Esophagus squamous epithelium (tissue), 5 donors: ENCODE results near the gene TKFC. TPM values are rescaled to one million over a fixed set of nuclear protein-coding genes. Genes with fewer than 3 reads are reported as not detected.
"Not testable (repeated sequence)": the region's sequence is repeated elsewhere in the genome, so short reads cannot be mapped to it uniquely, and the experiment has no call there.

Experiments used
- DNase-seq: peaks from one replicate; lab custom pipeline; 2025; lab: John Stamatoyannopoulos, UW
- H3K27ac ChIP-seq, 4 donors: fragments of 200-600 bp; sonication (generic); one replicate each; pipeline ENCODE4 v1.5.1; 2016 to 2019; ENCODE audit warnings: mild to moderate bottlenecking in 1 of 4
- H3K27me3 ChIP-seq, 4 donors: fragments of 200-600 bp; sonication (generic); 1 replicate in 3 of 4; 2 replicates in 1 of 4; pipeline versions ENCODE4 v1.5.1 to v1.6.0; 2017 to 2021; ENCODE audit warnings: antibody characterized with exemption in 1 of 4
- H3K36me3 ChIP-seq, 3 donors: fragments of 200-600 bp; sonication (generic); one replicate each; pipeline ENCODE4 v1.5.1; 2016 to 2019
- H3K4me1 ChIP-seq, 3 donors: fragments of 200-600 bp; sonication (generic); one replicate each; pipeline ENCODE4 v1.5.1; 2017 to 2019
- H3K4me3 ChIP-seq, 4 donors: fragments of 200-600 bp; sonication (generic); 1 replicate in 3 of 4; 2 replicates in 1 of 4; pipeline ENCODE4 v1.5.1; 2016 to 2019; ENCODE audit warnings: mild to moderate bottlenecking in 2 of 4, moderate library complexity in 1 of 4
- H3K9me3 ChIP-seq, 3 donors: fragments of 200-600 bp; sonication (generic); one replicate each; pipeline ENCODE4 v1.5.1; 2016 to 2019
- CTCF ChIP-seq, 6 experiments: fragments of 450-650 bp in 4 of 6; fragments of 200-600 bp in 2 of 6; sonication (generic) in 2 of 6; IDR thresholded peaks; one replicate each; pipeline ENCODE4 v1.5.1; 2016 to 2019; ENCODE audit warnings: antibody characterized with exemption in 6 of 6, mild to moderate bottlenecking in 4 of 6, moderate library complexity in 4 of 6
- POLR2A ChIP-seq, 4 donors: fragments of 450-650 bp; IDR thresholded peaks; one replicate each; pipeline ENCODE4 v1.6.1; 2017; ENCODE audit warnings: antibody characterized with exemption in 4 of 4, mild to moderate bottlenecking in 4 of 4, moderate library complexity in 3 of 4
- WGBS, 2 donors: methylation state at CpG; one replicate each; pipeline ENCODE4 v1.1.5; 2018; 5-methylcytosine and 5-hydroxymethylcytosine counted together
- intact Hi-C: fragments of 100-400 bp; cut with DNase I; formaldehyde crosslinking; loops from one replicate; pipeline ENCODE4 v1.15.0; 2022
- total RNA-seq, 4 donors: library from RNA; depleted of rRNA; stranded (reverse); fragments of >200 nt; gene quantifications; one replicate each; pipeline ENCODE4 v1.1.0, GENCODE V29; 2016
- donor health status: DM: yes; HTN: yes; CAD: no.

TKFC gene
- total RNA-seq, 4 donors from 2014 or later: 19.8 to 29.2 (median 26.4) TPM

GRCh38 chr11:61377461-61378160, 44.6 kb downstream of the TKFC start:
- Histone ChIP-seq H3K4me1 (peaks cover 10 to 54% (median 18%) of the 10 kb centered on the region in 3 donors), H3K9me3 (no peaks in the 10 kb centered on the region), H3K4me3 (no peak overlapping the region), H3K36me3 (peaks cover 0 to 8% (median 0%) of the 10 kb centered on the region in 3 donors), H3K27ac (peak overlapping the region in 1 of 4 donors; percentile 81), H3K27me3 (no peaks in the 10 kb centered on the region)
- no peak for TF ChIP-seq POLR2A (IDR thresholded peaks at IDR 0.05)
- TF ChIP-seq CTCF (IDR thresholded peaks at IDR 0.05): no peak
- WGBS, 2 donors: 57 to 65% methylated on average over 6 of the region's 6 CpGs
- intact Hi-C loops: no loop called here
- DNase-seq: no peak

GRCh38 chr11:61378713-61379313, 45.8 kb downstream of the TKFC start:
- intact Hi-C loops: no loop called here
- DNase-seq: no peak
- Histone ChIP-seq H3K27ac (peak overlapping the region; percentile 37 to 81 (median 68)), H3K4me1 (peaks cover 10 to 62% (median 18%) of the 10 kb centered on the region in 3 donors), H3K36me3 (peaks cover 0 to 8% (median 0%) of the 10 kb centered on the region in 3 donors), H3K27me3 (no peaks in the 10 kb centered on the region), H3K4me3 (no peak overlapping the region), H3K9me3 (no peaks in the 10 kb centered on the region)
- TF ChIP-seq CTCF (IDR thresholded peaks at IDR 0.05): no peak
- TF ChIP-seq POLR2A (IDR thresholded peaks at IDR 0.05): no peak
- 37 to 46% methylated on average over 4 of the region's 5 CpGs for WGBS, 2 donors

GRCh38 chr11:61380884-61381283, 47.9 kb downstream of the TKFC start:
- peaks cover 0 to 2% (median 0%) of the 10 kb centered on the region in 3 donors for H3K36me3 ChIP-seq
- DNase-seq: no peak
- peaks cover 10 to 76% (median 18%) of the 10 kb centered on the region in 3 donors for H3K4me1 ChIP-seq
- no peak overlapping the region for H3K27ac ChIP-seq
- WGBS, 2 donors: 92 to 93% methylated on average over 9 of the region's 9 CpGs
- H3K27me3 ChIP-seq: no peaks in the 10 kb centered on the region
- H3K4me3 ChIP-seq: no peak overlapping the region
- H3K9me3 ChIP-seq: no peaks in the 10 kb centered on the region
- intact Hi-C loops: loop anchor here (5.0 to 10.0 kb wide), 2 partner anchors 44 to 126 kb away; no protein-coding TSS in a partner anchor
- TF ChIP-seq CTCF (IDR thresholded peaks at IDR 0.05) (no peak), POLR2A (IDR thresholded peaks at IDR 0.05) (no peak)

GRCh38 chr11:61383859-61384258, 50.8 kb downstream of the TKFC start:
- H3K27ac ChIP-seq, H3K9me3 ChIP-seq, H3K27me3 ChIP-seq, H3K4me3 ChIP-seq, DNase-seq, H3K36me3 ChIP-seq: not testable (repeated sequence)
- peaks cover 6 to 48% (median 10%) of the 10 kb centered on the region in 3 donors for H3K4me1 ChIP-seq
- 82 to 86% methylated on average over 3 to 5 of the region's 5 CpGs for WGBS, 2 donors
- intact Hi-C loops: loop anchor here (5.0 to 10.0 kb wide), 2 partner anchors 47 to 129 kb away; no protein-coding TSS in a partner anchor

GRCh38 chr11:61384271-61385242, 51.5 kb downstream of the TKFC start:
- no peaks in the 10 kb centered on the region for H3K36me3 ChIP-seq
- peaks cover 0 to 41% (median 3%) of the 10 kb centered on the region in 3 donors for H3K4me1 ChIP-seq
- intact Hi-C loops: loop anchor here (5.0 to 10.0 kb wide), 2 partner anchors 47 to 130 kb away; no protein-coding TSS in a partner anchor
- 65 to 81% methylated on average over 11 to 12 of the region's 15 CpGs for WGBS, 2 donors
- DNase-seq: no peak
- H3K9me3 ChIP-seq: no peaks in the 10 kb centered on the region
- TF ChIP-seq POLR2A (IDR thresholded peaks at IDR 0.05) (no peak), CTCF (IDR thresholded peaks at IDR 0.05) (peak in 2 of 6 experiments; percentile 12 to 31)
- no peak overlapping the region for H3K27ac ChIP-seq
- H3K4me3 ChIP-seq: no peak overlapping the region
- H3K27me3 ChIP-seq: no peaks in the 10 kb centered on the region
